KG1 (cell line): ENCODE results near the gene HNRNPM.

Experiments used
- DNase-seq: peaks from one replicate; lab custom pipeline; 2025; lab: John Stamatoyannopoulos, UW

Gene HNRNPM

GRCh38 chr19:8485561-8486371 lies 41.0 kb downstream of the HNRNPM start:
- DNase-seq: no peak

GRCh38 chr19:8486661-8487136 lies 41.9 kb downstream of the HNRNPM start:
- no peak for DNase-seq

GRCh38 chr19:8487137-8487851 lies 42.5 kb downstream of the HNRNPM start:
- DNase-seq: peak; percentile 90

- no peak for DNase-seq
These were observed 43.6 kb downstream of the HNRNPM start for GRCh38 chr19:8488365-8488764.

- DNase-seq: no peak
These were observed 45.0 kb downstream of the HNRNPM start for GRCh38 chr19:8489561-8490394.

- DNase-seq: no peak
These were observed 45.6 kb downstream of the HNRNPM start for GRCh38 chr19:8490395-8490760.

GRCh38 chr19:8490873-8491272 lies 46.1 kb downstream of the HNRNPM start:
- DNase-seq: no peak

GRCh38 chr19:8491574-8491973 lies 46.8 kb downstream of the HNRNPM start:
- DNase-seq: no peak

GRCh38 chr19:8494158-8494557 lies 49.4 kb downstream of the HNRNPM start:
- peak; percentile 72 for DNase-seq

GRCh38 chr19:8498295-8498694 lies 53.5 kb downstream of the HNRNPM start:
- DNase-seq: no peak

GRCh38 chr19:8499048-8499833 lies 54.5 kb downstream of the HNRNPM start:
- DNase-seq: no peak

- peak; percentile 19 for DNase-seq
These were observed 55.4 kb downstream of the HNRNPM start for GRCh38 chr19:8500158-8500557.

GRCh38 chr19:8501516-8501915 lies 56.7 kb downstream of the HNRNPM start:
- DNase-seq: no peak

GRCh38 chr19:8501981-8502380 lies 57.2 kb downstream of the HNRNPM start:
- no peak for DNase-seq

- no peak for DNase-seq
These were observed 58.7 kb downstream of the HNRNPM start for GRCh38 chr19:8503510-8503909.

GRCh38 chr19:8504171-8504570 lies 59.4 kb downstream of the HNRNPM start:
- no peak for DNase-seq

GRCh38 chr19:8504919-8505318 lies 60.1 kb downstream of the HNRNPM start:
- DNase-seq: no peak

- DNase-seq: peak; percentile 56
These were observed 61.1 kb downstream of the HNRNPM start for GRCh38 chr19:8505680-8506401.

- DNase-seq: no peak
These were observed 61.7 kb downstream of the HNRNPM start for GRCh38 chr19:8506402-8506957.

GRCh38 chr19:8510589-8511115 lies 65.9 kb downstream of the HNRNPM start:
- DNase-seq: no peak
